Cardiac fibroblast (primary cell): ENCODE measurements around the gene MORC2.

ENCODE experiments used
- DNase-seq, 2 donors: peaks; one replicate each; pipeline versions ENCODE4 v3.0.0 to v3.0.0-alpha.2; 2010; ENCODE audit warnings: low read depth in 2 of 2
- H3K4me3 ChIP-seq, 2 donors: replicated peaks in 1 of 2; 1 replicate in 1 of 2; 2 replicates in 1 of 2; pipeline ENCODE4 v1.5.1; 2011; ENCODE audit warnings: low read depth in 2 of 2, low read length in 2 of 2, mild to moderate bottlenecking in 2 of 2, moderate library complexity in 1 of 2
- TF ChIP-seq, protein P1 (sequence below): IDR thresholded peaks from one replicate; pipeline ENCODE4 v1.5.1; 2011; ENCODE audit warnings: low read depth, mild to moderate bottlenecking, low read length, inconsistent platforms

MORC2 gene

DNA sequence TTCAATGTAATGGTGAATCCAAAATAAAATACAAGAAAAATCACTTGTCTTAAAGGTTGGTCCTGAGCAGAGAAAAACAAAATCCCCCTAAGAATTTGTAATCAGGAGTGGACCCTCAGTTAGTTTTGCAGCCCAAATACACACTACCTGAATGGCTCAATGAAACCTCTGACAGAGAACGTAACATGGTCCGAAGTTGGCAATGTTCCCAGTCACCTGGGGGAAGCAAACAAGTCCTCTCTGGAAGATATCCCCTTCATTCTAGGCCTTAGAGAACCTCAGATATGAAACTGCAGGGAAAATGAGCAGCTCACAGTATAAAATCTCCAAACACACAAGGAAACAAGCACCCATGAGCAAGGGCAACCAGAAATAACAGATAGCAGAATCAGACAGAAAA, 58.2 kb downstream of the MORC2 start:
- no peak for DNase-seq
- no peak overlapping the region for H3K4me3 ChIP-seq
- TF ChIP-seq, protein P1, sequence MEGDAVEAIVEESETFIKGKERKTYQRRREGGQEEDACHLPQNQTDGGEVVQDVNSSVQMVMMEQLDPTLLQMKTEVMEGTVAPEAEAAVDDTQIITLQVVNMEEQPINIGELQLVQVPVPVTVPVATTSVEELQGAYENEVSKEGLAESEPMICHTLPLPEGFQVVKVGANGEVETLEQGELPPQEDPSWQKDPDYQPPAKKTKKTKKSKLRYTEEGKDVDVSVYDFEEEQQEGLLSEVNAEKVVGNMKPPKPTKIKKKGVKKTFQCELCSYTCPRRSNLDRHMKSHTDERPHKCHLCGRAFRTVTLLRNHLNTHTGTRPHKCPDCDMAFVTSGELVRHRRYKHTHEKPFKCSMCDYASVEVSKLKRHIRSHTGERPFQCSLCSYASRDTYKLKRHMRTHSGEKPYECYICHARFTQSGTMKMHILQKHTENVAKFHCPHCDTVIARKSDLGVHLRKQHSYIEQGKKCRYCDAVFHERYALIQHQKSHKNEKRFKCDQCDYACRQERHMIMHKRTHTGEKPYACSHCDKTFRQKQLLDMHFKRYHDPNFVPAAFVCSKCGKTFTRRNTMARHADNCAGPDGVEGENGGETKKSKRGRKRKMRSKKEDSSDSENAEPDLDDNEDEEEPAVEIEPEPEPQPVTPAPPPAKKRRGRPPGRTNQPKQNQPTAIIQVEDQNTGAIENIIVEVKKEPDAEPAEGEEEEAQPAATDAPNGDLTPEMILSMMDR = no peak

DNA sequence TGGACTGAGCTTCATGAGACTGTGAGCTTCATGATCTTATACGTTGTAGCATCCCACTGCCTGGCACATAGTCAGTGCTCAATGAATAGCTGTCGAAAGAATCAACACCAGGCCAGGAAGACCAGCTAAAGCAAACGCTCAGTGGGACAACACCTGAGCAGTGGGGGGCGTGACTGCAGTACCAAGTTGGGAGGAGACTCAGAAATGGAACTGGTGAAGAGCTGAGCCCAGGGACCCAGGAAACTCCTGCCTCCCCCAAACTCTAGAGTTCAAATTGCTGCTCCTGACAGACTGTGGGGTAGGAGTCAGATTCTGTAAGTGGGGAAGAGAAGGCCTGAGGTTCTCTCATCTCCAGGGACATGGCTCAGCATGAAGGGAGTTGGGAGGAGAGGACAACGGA, 59.3 kb downstream of the MORC2 start:
- DNase-seq = no peak
- no peak overlapping the region for H3K4me3 ChIP-seq
- TF ChIP-seq, protein P1 = no peak

DNA sequence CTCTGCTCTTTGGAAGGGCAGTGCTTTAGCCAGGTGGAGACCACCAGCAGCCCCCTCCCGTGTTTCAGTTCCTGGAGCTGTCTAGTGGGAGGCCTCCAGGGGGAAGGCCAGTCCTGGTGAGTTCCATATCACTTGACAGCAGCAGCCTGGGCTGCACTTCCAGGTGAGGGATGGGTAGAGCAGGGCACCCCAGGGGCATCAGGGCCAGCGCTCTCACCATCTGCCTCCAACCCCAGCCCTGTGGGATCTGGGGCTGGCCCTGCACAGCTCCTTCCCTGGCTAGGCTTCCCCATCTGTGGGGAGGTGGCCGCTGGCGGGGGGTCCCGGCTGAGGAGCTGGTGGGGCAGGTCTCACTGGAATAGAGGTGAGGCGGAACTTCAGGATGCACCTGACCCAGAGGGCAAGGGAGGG, 60.5 kb downstream of the MORC2 start:
- TF ChIP-seq, protein P1 = no peak
- H3K4me3 ChIP-seq = no peak overlapping the region
- no peak for DNase-seq

DNA sequence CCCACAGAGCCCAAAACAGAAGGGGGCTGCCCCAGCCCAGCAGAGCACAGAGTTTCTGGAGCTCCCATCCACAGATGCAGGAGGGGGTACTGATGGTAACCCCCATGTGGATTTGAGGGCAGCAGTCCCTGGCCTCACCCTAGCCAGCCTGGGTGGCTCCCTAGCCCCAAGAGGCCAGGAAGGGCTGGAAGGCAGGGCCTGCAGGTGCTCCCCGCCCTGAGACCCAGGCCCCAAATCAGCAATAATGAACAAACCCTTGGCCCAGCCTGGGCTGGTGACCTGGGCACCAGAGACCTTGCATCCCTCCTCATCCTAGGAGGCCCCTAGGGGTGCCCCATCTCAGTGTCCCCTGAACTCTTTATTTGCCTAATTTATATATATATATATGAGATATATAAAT, 61.6 kb downstream of the MORC2 start:
- H3K4me3 ChIP-seq = no peak overlapping the region
- DNase-seq = no peak
- TF ChIP-seq, protein P1 = no peak

DNA sequence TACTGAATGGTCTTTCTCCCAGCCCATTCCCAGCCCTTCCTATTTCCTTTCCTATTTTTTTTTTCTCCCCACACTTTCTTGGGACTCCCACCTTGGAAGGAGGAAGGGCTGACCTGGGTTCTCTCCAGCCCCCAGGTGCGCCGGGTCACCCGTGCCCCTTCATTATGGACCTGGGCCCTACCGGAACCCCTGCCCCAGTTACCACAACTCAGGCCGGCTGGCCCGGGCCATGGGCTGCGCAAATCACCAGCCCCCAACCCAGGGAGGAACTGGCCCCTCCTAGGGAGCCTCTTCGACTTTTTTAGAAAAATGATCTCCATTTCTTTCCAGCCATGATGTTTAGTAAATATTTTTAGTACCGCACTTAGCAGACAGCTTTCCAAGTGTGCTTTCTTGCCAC, 62.2 kb downstream of the MORC2 start:
- no peak overlapping the region for H3K4me3 ChIP-seq
- TF ChIP-seq, protein P1 = no peak
- no peak for DNase-seq

DNA sequence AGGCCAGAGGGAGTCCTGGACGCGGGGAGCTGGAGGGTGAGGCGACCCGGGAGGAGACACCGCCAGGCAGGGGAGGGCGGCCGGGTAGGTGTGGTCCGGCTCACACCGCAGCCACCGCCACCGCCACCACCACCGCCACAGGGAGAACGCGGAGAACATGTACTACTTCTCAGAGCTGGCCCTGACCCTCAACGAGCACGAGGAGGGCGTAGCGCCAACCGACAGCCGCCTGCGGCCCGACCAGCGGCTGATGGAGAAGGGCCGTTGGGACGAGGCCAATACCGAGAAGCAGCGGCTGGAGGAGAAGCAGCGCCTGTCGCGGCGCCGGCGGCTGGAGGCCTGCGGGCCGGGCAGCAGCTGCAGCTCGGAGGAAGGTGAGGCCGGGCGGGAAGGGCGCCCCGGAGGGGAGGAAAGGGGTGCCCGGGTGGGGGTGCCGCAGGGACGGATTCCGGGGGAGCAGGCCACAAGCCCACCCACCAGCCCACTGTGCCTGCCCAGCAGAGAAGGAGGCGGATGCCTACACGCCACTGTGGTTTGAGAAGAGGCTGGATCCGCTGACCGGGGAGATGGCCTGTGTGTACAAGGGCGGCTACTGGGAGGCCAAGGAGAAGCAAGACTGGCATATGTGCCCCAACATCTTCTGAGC, 62.8 kb downstream of the MORC2 start:
- TF ChIP-seq, protein P1 = no peak
- H3K4me3 ChIP-seq = no peak overlapping the region
- no peak for DNase-seq
